BE2C (cell line): ENCODE measurements around the gene LRRC8C.

Source experiments
- DNase-seq: peaks from one replicate; pipeline ENCODE4 v3.0.0-alpha.2; 2020
- H3K27me3 ChIP-seq: fragments of 250-450 bp; sonication (Bioruptor Pico); 2 replicates; pipeline ENCODE4 v1.5.1; 2020; ENCODE audit warnings: mild to moderate bottlenecking
- H3K36me3 ChIP-seq: fragments of 250-450 bp; sonication (Bioruptor Pico); 2 replicates; pipeline ENCODE4 v1.5.1; 2020; ENCODE audit warnings: mild to moderate bottlenecking
- H3K4me1 ChIP-seq: fragments of 250-450 bp; sonication (Bioruptor Pico); 2 replicates; pipeline ENCODE4 v1.5.1; 2020
- H3K4me3 ChIP-seq: 2 replicates; pipeline ENCODE4 v1.5.1; 2011; ENCODE audit warnings: low read depth, low read length
- H3K9me3 ChIP-seq: fragments of 250-450 bp; sonication (Bioruptor Pico); 2 replicates; pipeline ENCODE4 v1.5.1; 2020
- CTCF ChIP-seq: IDR thresholded peaks from 2 replicates; pipeline ENCODE4 v1.5.1; 2012; ENCODE audit warnings: mild to moderate bottlenecking, low read depth, low read length

LRRC8C gene

GRCh38 chr1:89635825-89636815 lies 3.2 kb downstream of the LRRC8C start:
- Histone ChIP-seq H3K36me3 (no peaks in the 10 kb centered on the region), H3K4me3 (no peak overlapping the region), H3K9me3 (no peaks in the 10 kb centered on the region), H3K27me3 (no peaks in the 10 kb centered on the region), H3K4me1 (peaks cover 4% of the 10 kb centered on the region; the same call in 1 of the 2 replicates)
- no peak for TF ChIP-seq CTCF
- DNase-seq: no peak

- no peak for DNase-seq
- Histone ChIP-seq H3K4me1 (peaks cover 4% of the 10 kb centered on the region; the same call in 1 of the 2 replicates), H3K36me3 (no peaks in the 10 kb centered on the region), H3K27me3 (no peaks in the 10 kb centered on the region), H3K4me3 (no peak overlapping the region), H3K9me3 (no peaks in the 10 kb centered on the region)
- TF ChIP-seq CTCF: no peak
Observed at GRCh38 chr1:89637496-89637895, 4.6 kb downstream of the LRRC8C start.

- H3K27me3 ChIP-seq: no peaks in the 10 kb centered on the region
- H3K36me3 ChIP-seq: no peaks in the 10 kb centered on the region
- peaks cover 1% of the 10 kb centered on the region; the same call in 1 of the 2 replicates for H3K4me1 ChIP-seq
- TF ChIP-seq CTCF: no peak
- no peak overlapping the region for H3K4me3 ChIP-seq
- DNase-seq: no peak
- no peaks in the 10 kb centered on the region for H3K9me3 ChIP-seq
Observed at GRCh38 chr1:89640440-89640839, 7.5 kb downstream of the LRRC8C start.

- Histone ChIP-seq H3K27me3 (no peaks in the 10 kb centered on the region), H3K4me3 (no peak overlapping the region), H3K4me1 (no peaks in the 10 kb centered on the region), H3K9me3 (no peaks in the 10 kb centered on the region), H3K36me3 (no peaks in the 10 kb centered on the region)
- no peak for TF ChIP-seq CTCF
- DNase-seq: no peak
Observed at GRCh38 chr1:89641781-89642180, 8.9 kb downstream of the LRRC8C start.

GRCh38 chr1:89643577-89643976 lies 10.7 kb downstream of the LRRC8C start:
- Histone ChIP-seq H3K9me3 (no peaks in the 10 kb centered on the region), H3K27me3 (no peaks in the 10 kb centered on the region), H3K36me3 (no peaks in the 10 kb centered on the region), H3K4me3 (no peak overlapping the region), H3K4me1 (no peaks in the 10 kb centered on the region)
- no peak for DNase-seq
- no peak for TF ChIP-seq CTCF
